ENCODE results near the gene ATXN2.

DNA sequence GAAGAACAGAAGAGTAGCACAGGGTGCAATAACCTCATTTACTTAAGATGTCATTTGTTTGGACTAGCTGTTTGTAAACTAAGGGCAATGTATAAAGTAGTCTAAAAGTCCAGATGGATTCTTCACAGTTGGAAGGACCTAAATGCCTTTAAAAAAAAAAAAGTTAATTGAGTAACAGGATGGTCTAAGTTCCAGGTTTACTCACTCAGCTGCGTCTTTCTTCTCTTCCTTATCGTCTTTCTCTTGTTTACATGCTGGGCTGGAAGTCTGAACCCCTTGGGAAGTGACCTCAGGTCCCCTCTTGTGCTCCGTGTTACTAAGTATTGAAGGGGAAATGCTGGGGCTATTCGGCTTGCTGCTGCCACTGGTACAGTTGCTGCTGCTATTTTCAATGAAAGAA, 110.8 kb downstream of the ATXN2 start:
- no peak for TF ChIP-seq CREM (CRISPR knock-in tag; IDR thresholded peaks at IDR 0.05)
- no peak for TF ChIP-seq E2F4 (CRISPR knock-in tag; IDR thresholded peaks at IDR 0.05; ENCODE audit: borderline replicate concordance, low read depth)
- TF ChIP-seq, protein P1, sequence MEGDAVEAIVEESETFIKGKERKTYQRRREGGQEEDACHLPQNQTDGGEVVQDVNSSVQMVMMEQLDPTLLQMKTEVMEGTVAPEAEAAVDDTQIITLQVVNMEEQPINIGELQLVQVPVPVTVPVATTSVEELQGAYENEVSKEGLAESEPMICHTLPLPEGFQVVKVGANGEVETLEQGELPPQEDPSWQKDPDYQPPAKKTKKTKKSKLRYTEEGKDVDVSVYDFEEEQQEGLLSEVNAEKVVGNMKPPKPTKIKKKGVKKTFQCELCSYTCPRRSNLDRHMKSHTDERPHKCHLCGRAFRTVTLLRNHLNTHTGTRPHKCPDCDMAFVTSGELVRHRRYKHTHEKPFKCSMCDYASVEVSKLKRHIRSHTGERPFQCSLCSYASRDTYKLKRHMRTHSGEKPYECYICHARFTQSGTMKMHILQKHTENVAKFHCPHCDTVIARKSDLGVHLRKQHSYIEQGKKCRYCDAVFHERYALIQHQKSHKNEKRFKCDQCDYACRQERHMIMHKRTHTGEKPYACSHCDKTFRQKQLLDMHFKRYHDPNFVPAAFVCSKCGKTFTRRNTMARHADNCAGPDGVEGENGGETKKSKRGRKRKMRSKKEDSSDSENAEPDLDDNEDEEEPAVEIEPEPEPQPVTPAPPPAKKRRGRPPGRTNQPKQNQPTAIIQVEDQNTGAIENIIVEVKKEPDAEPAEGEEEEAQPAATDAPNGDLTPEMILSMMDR (IDR thresholded peaks at IDR 0.05) = no peak
- TF ChIP-seq MLX (CRISPR knock-in tag; IDR thresholded peaks at IDR 0.05) = no peak
- TF ChIP-seq ATF1 (CRISPR knock-in tag; IDR thresholded peaks at IDR 0.05) = no peak
- TF ChIP-seq NFE2L1 (CRISPR knock-in tag; IDR thresholded peaks at IDR 0.05) = no peak
- TF ChIP-seq NFYB (CRISPR knock-in tag; conservative IDR thresholded peaks at IDR 0.05; ENCODE audit: low read depth) = no peak
- no peak for TF ChIP-seq E2F5 (CRISPR knock-in tag; IDR thresholded peaks at IDR 0.05)
- TF ChIP-seq PREB (CRISPR knock-in tag; IDR thresholded peaks at IDR 0.05; ENCODE audit: borderline replicate concordance) = no peak
- TF ChIP-seq MAX (CRISPR knock-in tag; IDR thresholded peaks at IDR 0.05) = no peak
- TF ChIP-seq, protein P2, sequence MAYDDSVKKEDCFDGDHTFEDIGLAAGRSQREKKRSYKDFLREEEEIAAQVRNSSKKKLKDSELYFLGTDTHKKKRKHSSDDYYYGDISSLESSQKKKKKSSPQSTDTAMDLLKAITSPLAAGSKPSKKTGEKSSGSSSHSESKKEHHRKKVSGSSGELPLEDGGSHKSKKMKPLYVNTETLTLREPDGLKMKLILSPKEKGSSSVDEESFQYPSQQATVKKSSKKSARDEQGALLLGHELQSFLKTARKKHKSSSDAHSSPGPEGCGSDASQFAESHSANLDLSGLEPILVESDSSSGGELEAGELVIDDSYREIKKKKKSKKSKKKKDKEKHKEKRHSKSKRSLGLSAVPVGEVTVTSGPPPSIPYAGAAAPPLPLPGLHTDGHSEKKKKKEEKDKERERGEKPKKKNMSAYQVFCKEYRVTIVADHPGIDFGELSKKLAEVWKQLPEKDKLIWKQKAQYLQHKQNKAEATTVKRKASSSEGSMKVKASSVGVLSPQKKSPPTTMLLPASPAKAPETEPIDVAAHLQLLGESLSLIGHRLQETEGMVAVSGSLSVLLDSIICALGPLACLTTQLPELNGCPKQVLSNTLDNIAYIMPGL (CRISPR knock-in tag; IDR thresholded peaks at IDR 0.05) = no peak
- TF ChIP-seq MYBL2 (CRISPR knock-in tag; IDR thresholded peaks at IDR 0.05) = no peak
- TF ChIP-seq ZBTB43 (CRISPR knock-in tag; IDR thresholded peaks at IDR 0.05) = no peak
- no peak for TF ChIP-seq ZNF121 (CRISPR knock-in tag; IDR thresholded peaks at IDR 0.05)

All from WTC11 (cell line).